Neural progenitor cell (in vitro differentiated cells): Measurements from ENCODE around the gene BBX. TPM values are rescaled to one million over a fixed set of nuclear protein-coding genes. Genes with fewer than 3 reads are reported as not detected.

Source experiments
- DNase-seq: peaks from one replicate; pipeline ENCODE4 v3.0.0-alpha.2; 2016; ENCODE audit warnings: low spot score
- H2AFZ ChIP-seq: fragments of 200-600 bp; sonication (generic); replicated peaks from 2 replicates; pipeline ENCODE4 v1.6.1; 2016; ENCODE audit warnings: antibody characterized with exemption
- H3F3A ChIP-seq: fragments of 200-600 bp; sonication (generic); 2 replicates; pipeline ENCODE4 v1.6.1; 2016; ENCODE audit warnings: antibody characterized with exemption, low read depth
- H3K27ac ChIP-seq: fragments of 200-600 bp; sonication (generic); 2 replicates; pipeline ENCODE4 v1.5.1; 2016; ENCODE audit warnings: mild to moderate bottlenecking
- H3K27me3 ChIP-seq: fragments of 200-600 bp; sonication (generic); 2 replicates; pipeline ENCODE4 v1.6.1; 2016; ENCODE audit warnings: mild to moderate bottlenecking, moderate library complexity
- H3K36me3 ChIP-seq: fragments of 200-600 bp; sonication (generic); 2 replicates; pipeline ENCODE4 v1.5.1; 2016
- H3K4me1 ChIP-seq: fragments of 200-600 bp; sonication (generic); 2 replicates; pipeline ENCODE4 v1.6.1; 2016; ENCODE audit warnings: mixed run types
- H3K4me2 ChIP-seq: fragments of 200-600 bp; sonication (generic); 2 replicates; pipeline ENCODE4 v1.6.1; 2016
- H3K4me3 ChIP-seq: fragments of 200-600 bp; sonication (generic); 2 replicates; pipeline ENCODE4 v1.5.1; 2016
- H3K79me2 ChIP-seq: fragments of 200-600 bp; sonication (generic); 2 replicates; pipeline ENCODE4 v1.6.1; 2016; ENCODE audit warnings: low read depth
- H3K9ac ChIP-seq: fragments of 200-600 bp; sonication (generic); 2 replicates; pipeline ENCODE4 v1.6.1; 2016
- H3K9me3 ChIP-seq: fragments of 200-600 bp; sonication (generic); 2 replicates; pipeline ENCODE4 v1.5.1; 2016; ENCODE audit warnings: low read depth
- H4K20me1 ChIP-seq: fragments of 200-600 bp; sonication (generic); 2 replicates; pipeline ENCODE4 v1.6.1; 2016; ENCODE audit warnings: low read depth
- H3K27ac Mint-ChIP-seq: 3 replicates; pipeline ENCODE4 v1.8.0; 2021; ENCODE audit warnings: mixed read lengths
- H3K27me3 Mint-ChIP-seq: 2 replicates; pipeline ENCODE4 v1.8.0; 2022; ENCODE audit warnings: low read depth, mild to moderate bottlenecking, inconsistent platforms, moderate library complexity, mixed read lengths; ENCODE audit not compliant: insufficient read depth
- H3K36me3 Mint-ChIP-seq: 3 replicates; pipeline ENCODE4 v1.8.0; 2021; ENCODE audit warnings: mixed read lengths
- H3K4me1 Mint-ChIP-seq: 3 replicates; pipeline ENCODE4 v1.8.0; 2021; ENCODE audit warnings: mixed read lengths
- H3K4me3 Mint-ChIP-seq: 3 replicates; pipeline ENCODE4 v1.8.0; 2021; ENCODE audit warnings: mild to moderate bottlenecking, moderate library complexity, mixed read lengths
- H3K9me3 Mint-ChIP-seq: 3 replicates; pipeline ENCODE4 v1.8.0; 2020; ENCODE audit warnings: mixed read lengths
- CTCF ChIP-seq: fragments of 200-600 bp; sonication (generic); IDR thresholded peaks from 2 replicates; pipeline ENCODE4 v1.5.1; 2017; ENCODE audit warnings: antibody characterized with exemption, mild to moderate bottlenecking
- EZH2 ChIP-seq: fragments of 200-600 bp; sonication (generic); IDR thresholded peaks from 2 replicates; pipeline ENCODE4 v1.6.1; 2017; ENCODE audit warnings: antibody characterized with exemption, mild to moderate bottlenecking, moderate library complexity
- EZH2phosphoT487 ChIP-seq: fragments of 200-600 bp; sonication (generic); IDR thresholded peaks from 2 replicates; pipeline ENCODE4 v1.6.1; 2017; ENCODE audit warnings: antibody characterized with exemption
- total RNA-seq: library from RNA; depleted of rRNA; stranded (reverse); fragments of >200 nt; gene quantifications from 2 replicates; pipeline ENCODE4 v1.2.3, GENCODE V29; 2015; ENCODE audit warnings: low replicate concordance

Gene BBX
- total RNA-seq, 1 donor from 2014 or later = 110 TPM

- H3K9me3 Mint-ChIP-seq = no peaks in the 10 kb centered on the region
- Histone ChIP-seq H3K9ac (no peak overlapping the region), H3K27me3 (no peaks in the 10 kb centered on the region), H3K4me3 (no peak overlapping the region), H4K20me1 (peaks cover 9% of the 10 kb centered on the region), H3K9me3 (no peaks in the 10 kb centered on the region), H3K4me2 (no peak overlapping the region), H3K79me2 (peaks cover 4% of the 10 kb centered on the region), H3K27ac (no peak overlapping the region), H3K4me1 (peaks cover 16% of the 10 kb centered on the region), H3K36me3 (no peaks in the 10 kb centered on the region), H3F3A (no peaks in the 10 kb centered on the region), H2AFZ (no peak overlapping the region)
- no peaks in the 10 kb centered on the region for H3K27me3 Mint-ChIP-seq
- peak; percentile 32 for DNase-seq
- H3K4me3 Mint-ChIP-seq = no peak overlapping the region
- TF ChIP-seq CTCF = peak; percentile 69
- TF ChIP-seq EZH2phosphoT487 = no peak
- TF ChIP-seq EZH2 = no peak
- H3K36me3 Mint-ChIP-seq = peaks cover 2% of the 10 kb centered on the region
- no peak overlapping the region for H3K27ac Mint-ChIP-seq
- peaks cover 6% of the 10 kb centered on the region for H3K4me1 Mint-ChIP-seq
These were observed 137.7 kb downstream of the BBX start for GRCh38 chr3:107660306-107660976.

GRCh38 chr3:107661447-107662123, 138.8 kb downstream of the BBX start:
- H3K36me3 ChIP-seq = no peaks in the 10 kb centered on the region
- no peaks in the 10 kb centered on the region for H3K27me3 ChIP-seq
- Mint-ChIP-seq H3K27me3 (no peaks in the 10 kb centered on the region), H3K4me3 (no peak overlapping the region), H3K27ac (no peak overlapping the region), H3K4me1 (peaks cover 6% of the 10 kb centered on the region), H3K9me3 (no peaks in the 10 kb centered on the region), H3K36me3 (peaks cover 4% of the 10 kb centered on the region)
- no peak overlapping the region for H3K9ac ChIP-seq
- peaks cover 12% of the 10 kb centered on the region for H3K79me2 ChIP-seq
- TF ChIP-seq CTCF (no peak), EZH2 (no peak), EZH2phosphoT487 (no peak)
- no peak overlapping the region for H3K4me3 ChIP-seq
- H2AFZ ChIP-seq = no peak overlapping the region
- no peak overlapping the region for H3K4me2 ChIP-seq
- no peaks in the 10 kb centered on the region for H3K9me3 ChIP-seq
- peaks cover 13% of the 10 kb centered on the region for H4K20me1 ChIP-seq
- no peaks in the 10 kb centered on the region for H3F3A ChIP-seq
- peaks cover 17% of the 10 kb centered on the region for H3K4me1 ChIP-seq
- DNase-seq = no peak
- no peak overlapping the region for H3K27ac ChIP-seq

GRCh38 chr3:107662124-107662507, 139.4 kb downstream of the BBX start:
- no peak overlapping the region for H3K4me3 ChIP-seq
- peak overlapping the region; percentile 2 for H3K27ac ChIP-seq
- H3K9ac ChIP-seq = no peak overlapping the region
- H3K9me3 ChIP-seq = no peaks in the 10 kb centered on the region
- DNase-seq = no peak
- Mint-ChIP-seq H3K9me3 (no peaks in the 10 kb centered on the region), H3K36me3 (peaks cover 4% of the 10 kb centered on the region), H3K4me3 (no peak overlapping the region), H3K27me3 (no peaks in the 10 kb centered on the region), H3K4me1 (peaks cover 8% of the 10 kb centered on the region), H3K27ac (no peak overlapping the region)
- no peaks in the 10 kb centered on the region for H3F3A ChIP-seq
- peaks cover 13% of the 10 kb centered on the region for H4K20me1 ChIP-seq
- H3K79me2 ChIP-seq = peaks cover 17% of the 10 kb centered on the region
- no peak overlapping the region for H2AFZ ChIP-seq
- no peaks in the 10 kb centered on the region for H3K27me3 ChIP-seq
- H3K36me3 ChIP-seq = no peaks in the 10 kb centered on the region
- H3K4me1 ChIP-seq = peaks cover 17% of the 10 kb centered on the region
- no peak overlapping the region for H3K4me2 ChIP-seq
- TF ChIP-seq EZH2phosphoT487 (no peak), EZH2 (no peak), CTCF (no peak)
